ENCODE data around the gene PAK1IP1.

DNA sequence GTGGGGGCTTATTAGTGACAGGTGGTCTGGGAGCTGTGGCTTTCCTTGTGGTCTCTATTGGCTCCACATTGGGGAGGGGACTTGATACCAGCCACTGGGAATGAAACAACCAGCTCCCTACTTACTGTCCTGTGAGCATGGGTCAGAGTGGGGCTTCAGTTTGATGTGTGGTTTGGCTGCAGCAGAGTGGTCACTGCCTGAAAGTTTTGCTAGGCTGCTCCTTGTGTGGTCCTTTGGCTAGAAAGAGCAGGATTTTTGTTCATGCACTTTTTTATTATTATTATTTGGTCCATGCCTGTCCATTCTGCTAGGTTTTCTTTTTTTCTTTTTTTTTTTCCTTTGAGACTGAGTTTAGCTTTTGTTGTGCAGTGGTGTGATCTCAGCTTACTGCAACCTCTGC, 45.3 kb downstream of the PAK1IP1 start:
- TF ChIP-seq CTCF (IDR thresholded peaks at IDR 0.05; ENCODE audit: low read length) (no peak), EZH2 (IDR thresholded peaks at IDR 0.05; ENCODE audit: borderline replicate concordance, low read length) (no peak)

All from OCI-LY1 (cell line).